K562 (cell line): ENCODE results near the gene DMBT1. TPM values are rescaled to one million over a fixed set of nuclear protein-coding genes. Genes with fewer than 3 reads are reported as not detected.

Experiments
- ATAC-seq: fragments of 200-7000 bp; cut with Tn5 transposase; 3 replicates; pipeline ENCODE4 v1.9.1; 2020; ENCODE audit warnings: moderate library complexity
- BruUV-seq: library from RNA; stranded (reverse); fragments of 400-500 nt; replicated peaks from 2 replicates; lab custom pipeline; 2021; lab: Mats Ljungman, UMichigan
- CTCF ChIA-PET: fragments of 300-600 bp; formaldehyde crosslinking; extraction: SDS; loops from one replicate; lab custom pipeline; 2021; ENCODE audit warnings: low intra/inter-chr PET ratio; lab: Yijun Ruan, JAX
- POLR2A ChIA-PET: fragments of 300-600, 350-650 bp; sonication (Branson Sonifier 250); formaldehyde crosslinking; extraction: SDS; loops from one replicate; lab custom pipeline; 2021; ENCODE audit warnings: antibody characterized with exemption, inconsistent platforms; lab: Yijun Ruan, JAX
- DNase-seq, 4 experiments: peaks; one replicate each; pipeline versions ENCODE4 v3.0.0 to v3.0.0-alpha.2; 2011 to 2018; ENCODE audit warnings: low spot score in 3 of 4, mixed read lengths in 3 of 4; ENCODE audit errors: extremely low read depth in 1 of 4
- FAIRE-seq: peaks from 2 replicates; lab custom pipeline; 2011; peaks lifted over from hg19 to GRCh38; lab: Jason Lieb, UNC
- H2AFZ ChIP-seq: 2 replicates; pipeline ENCODE4 v1.6.0; 2011; ENCODE audit warnings: low read depth, low read length, control low read depth, inconsistent platforms
- H3K27ac ChIP-seq: fragments of 200-600 bp; 3 replicates; pipeline ENCODE4 v1.8.0; 2011; ENCODE audit warnings: low read depth, mild to moderate bottlenecking, control low read depth, inconsistent platforms, low read length, moderate library complexity, mixed read lengths; ENCODE audit errors: extremely low read depth
- H3K27me3 ChIP-seq, 2 experiments: fragments of 300-600 bp in 1 of 2; 2 replicates in 1 of 2; 3 replicates in 1 of 2; pipeline versions ENCODE4 v1.6.0 to v1.8.0; 2011; ENCODE audit warnings: inconsistent platforms in 2 of 2, low read length in 2 of 2, mild to moderate bottlenecking in 1 of 2, mixed read lengths in 1 of 2, moderate library complexity in 1 of 2; ENCODE audit not compliant: control insufficient read depth in 2 of 2, insufficient read depth in 2 of 2
- H3K36me3 ChIP-seq: fragments of 300-600 bp; 3 replicates; pipeline ENCODE4 v1.8.0; 2011; ENCODE audit warnings: mild to moderate bottlenecking, low read length, inconsistent platforms; ENCODE audit not compliant: control insufficient read depth, insufficient read depth
- H3K4me1 ChIP-seq, 2 experiments: fragments of 200-600 bp in 1 of 2; replicated peaks in 1 of 2; 2 replicates in 1 of 2; 3 replicates in 1 of 2; pipeline versions ENCODE4 v1.5.1 to v1.8.0; 2011; ENCODE audit warnings: inconsistent platforms in 2 of 2, low read length in 2 of 2, mild to moderate bottlenecking in 1 of 2, mixed read lengths in 1 of 2, moderate library complexity in 1 of 2; ENCODE audit not compliant: control insufficient read depth in 2 of 2, insufficient read depth in 2 of 2
- H3K4me2 ChIP-seq: 2 replicates; pipeline ENCODE4 v1.6.1; 2011; ENCODE audit warnings: low read length, control low read depth, inconsistent platforms, mixed read lengths; ENCODE audit not compliant: insufficient read depth
- H3K4me3 ChIP-seq: fragments of 200-600 bp; sonication (generic), shearing (Covaris generic); 2 replicates; pipeline ENCODE4 v1.5.1; 2016; ENCODE audit warnings: control low read depth, inconsistent platforms
- H3K79me2 ChIP-seq: fragments of 200-600 bp; 3 replicates; pipeline ENCODE4 v1.8.0; 2011; ENCODE audit warnings: low read length, inconsistent platforms; ENCODE audit not compliant: control insufficient read depth, insufficient read depth
- H3K9ac ChIP-seq, 2 experiments: 2 replicates each; pipeline versions ENCODE4 v1.6.0 to v1.6.1; 2011; ENCODE audit warnings: low read depth in 2 of 2, low read length in 2 of 2, control low read depth in 1 of 2, inconsistent platforms in 1 of 2, mild to moderate bottlenecking in 1 of 2, mixed read lengths in 1 of 2; ENCODE audit not compliant: insufficient read depth in 1 of 2
- H3K9me1 ChIP-seq: one replicate; pipeline ENCODE4 v1.6.0; 2011; ENCODE audit warnings: inconsistent platforms, mild to moderate bottlenecking, low read length, moderate library complexity; ENCODE audit not compliant: control insufficient read depth, insufficient read depth
- H3K9me3 ChIP-seq: replicated peaks from 2 replicates; pipeline ENCODE4 v1.5.1; 2011; ENCODE audit warnings: low read depth, low read length, inconsistent platforms; ENCODE audit not compliant: control insufficient read depth, insufficient read depth
- H4K20me1 ChIP-seq: replicated peaks from 2 replicates; pipeline ENCODE4 v1.6.1; 2011; ENCODE audit warnings: low read length, inconsistent platforms, mixed read lengths; ENCODE audit not compliant: control insufficient read depth, insufficient read depth
- CHD1 ChIP-seq: fragments of 200-600 bp; sonication (generic); IDR thresholded peaks from one replicate; pipeline ENCODE4 v1.6.1; 2012; ENCODE audit warnings: mild to moderate bottlenecking, moderate library complexity, low read length, inconsistent platforms
- CREM ChIP-seq: IDR thresholded peaks from 2 replicates; pipeline ENCODE4 v1.6.1; 2014; ENCODE audit warnings: antibody characterized with exemption, low read depth
- CTBP1 ChIP-seq: fragments of 450-650 bp; IDR thresholded peaks from 2 replicates; pipeline ENCODE4 v1.6.1; 2016; ENCODE audit warnings: borderline replicate concordance
- GABPA ChIP-seq: fragments of 200-800 bp; sonication (Bioruptor generic); conservative IDR thresholded peaks from 2 replicates; pipeline ENCODE4 v1.6.1; 2016; ENCODE audit warnings: low read depth, missing genetic modification characterization, missing compliant biosample characterization
- KLF6 ChIP-seq: fragments of 250-450 bp; sonication (Bioruptor Pico); IDR thresholded peaks from 2 replicates; pipeline ENCODE4 v1.4.0; 2020; ENCODE audit warnings: mild to moderate bottlenecking, moderate library complexity, borderline replicate concordance
- NUFIP1 ChIP-seq: fragments of 450-650 bp; IDR thresholded peaks from 2 replicates; pipeline ENCODE4 v1.6.1; 2018; ENCODE audit not compliant: partially characterized antibody
- RAD21 ChIP-seq, 2 experiments: fragments of 250-450 bp in 1 of 2; fragments of 450-650 bp in 1 of 2; sonication (Bioruptor Pico) in 1 of 2; formaldehyde crosslinking in 1 of 2; IDR thresholded peaks in 1 of 2; conservative IDR thresholded peaks in 1 of 2; 2 replicates each; pipeline versions ENCODE4 v1.4.0 to v1.8.0; 2020 to 2022; ENCODE audit warnings: mild to moderate bottlenecking in 2 of 2, moderate library complexity in 1 of 2
- SNAPC5 ChIP-seq: fragments of 250-450 bp; sonication (Bioruptor Pico); IDR thresholded peaks from 2 replicates; pipeline ENCODE4 v1.8.0; 2021; ENCODE audit warnings: moderate library complexity, mild to moderate bottlenecking, inconsistent platforms
- TCFL5 ChIP-seq: fragments of 250-450 bp; sonication (Bioruptor Pico); conservative IDR thresholded peaks from 2 replicates; pipeline ENCODE4 v1.6.1; 2021; ENCODE audit warnings: mild to moderate bottlenecking, moderate library complexity, matching md5 sums
- TEAD2 ChIP-seq: fragments of 450-650 bp; IDR thresholded peaks from 2 replicates; pipeline ENCODE4 v1.6.1; 2016; ENCODE audit warnings: missing genetic modification characterization, control low read depth, missing compliant biosample characterization
- ZNF124 ChIP-seq: sonication (generic); formaldehyde crosslinking; IDR thresholded peaks from 2 replicates; pipeline ENCODE4 v1.8.1; 2022; ENCODE audit warnings: missing genetic modification reagents
- ZNF217 ChIP-seq: sonication (generic); formaldehyde crosslinking; IDR thresholded peaks from 2 replicates; pipeline ENCODE4 v1.8.0; 2022; ENCODE audit warnings: mild to moderate bottlenecking, missing genetic modification reagents
- ZNF280B ChIP-seq: fragments of 250-450 bp; sonication (Bioruptor Pico); IDR thresholded peaks from 2 replicates; pipeline ENCODE4 v1.5.1; 2021; ENCODE audit warnings: mild to moderate bottlenecking
- ZNF717 ChIP-seq: fragments of 250-450 bp; sonication (Bioruptor Pico); IDR thresholded peaks from 2 replicates; pipeline ENCODE4 v1.5.0; 2021
- ZNF79 ChIP-seq: fragments of 250-450 bp; sonication (Bioruptor Pico); IDR thresholded peaks from 2 replicates; pipeline ENCODE4 v1.4.0; 2020; ENCODE audit warnings: low read depth, mild to moderate bottlenecking, moderate library complexity
- WGBS: fragments of 100-300 bp; shearing (Covaris generic); methylation state at CpG from one replicate; pipeline ENCODE4 v1.1.6; 2016; ENCODE audit warnings: low coverage, mixed read lengths; ENCODE audit not compliant: insufficient coverage; ENCODE audit errors: missing lambda C conversion rate; 5-methylcytosine and 5-hydroxymethylcytosine counted together
- in situ Hi-C: fragments of 300-500 bp; cut with MboI; formaldehyde crosslinking; loops from 4 replicates; pipeline ENCODE4 v1.15.0; 2018; ENCODE audit warnings: inconsistent platforms, mixed read lengths
- intact Hi-C: fragments of 100-400 bp; cut with micrococcal nuclease; formaldehyde crosslinking; loops from 2 replicates; pipeline ENCODE4 v1.14.2; 2022
- polyA plus RNA-seq, 8 experiments: library from polyadenylated mRNA; depleted of rRNA in 4 of 8; stranded (reverse) in 5 of 8; unstranded in 3 of 8; fragments of >200 nt; fragmentation: Nextera tagmentation in 2 of 8; fragmentation: Illumina TruSeq in 1 of 8; extraction: Ambion mirVana in 2 of 8; extraction: Trizol in 1 of 8; gene quantifications; 2 replicates each; pipeline versions ENCODE4 v1.2.1 to v1.2.3, GENCODE V29; 2011 to 2014; ENCODE audit warnings: inconsistent platforms in 1 of 8, missing spikeins in 1 of 8
- total RNA-seq, 7 experiments: library from RNA; depleted of rRNA in 6 of 7; stranded (reverse); fragments of >200 nt in 6 of 7; fragmentation: Illumina TruSeq in 2 of 7; extraction: Trizol in 2 of 7; gene quantifications; 2 replicates each; pipeline versions ENCODE4 v1.2.1 to v1.2.3, GENCODE V29; 2011 to 2021; ENCODE audit warnings: low replicate concordance in 1 of 7

DMBT1 gene
- total and polyA plus RNA-seq, 9 of the 15 experiments (the other 6 are each of a cell fraction or from before 2014, with no cell fraction given), result 0.01 to 0.07 TPM; not detected in 7

- H3K9ac ChIP-seq, result no peak overlapping the region
- POLR2A ChIA-PET, result no interaction called here
- H3K4me3 ChIP-seq, result no peak overlapping the region
- CTCF ChIA-PET, result interaction anchor here (0.6 kb wide), 1 partner anchor 128 kb away, joined by 7 read pairs; no protein-coding TSS in a partner anchor
- 0% methylated on average over 6 of the region's 6 CpGs for WGBS
- no peak overlapping the region for H3K27ac ChIP-seq
- no peaks in the 10 kb centered on the region for H3K79me2 ChIP-seq
- intact Hi-C loops, result loop anchor here (10.0 kb wide), 1 partner anchor 216 kb away; no protein-coding TSS in a partner anchor
- BruUV-seq, result no TSS peak
- H2AFZ ChIP-seq, result no peak overlapping the region
- H3K9me1 ChIP-seq, result no peaks in the 10 kb centered on the region
- H3K27me3 ChIP-seq, result peaks cover 0 to 4% of the 10 kb centered on the region in 2 experiments; a peak in 1 of 5 replicates
- no peaks in the 10 kb centered on the region for H3K9me3 ChIP-seq
- no peaks in the 10 kb centered on the region for H3K4me1 ChIP-seq
- in situ Hi-C loops, result no loop called here
- ATAC-seq (no peak), DNase-seq (no peak)
- H4K20me1 ChIP-seq, result no peaks in the 10 kb centered on the region
- H3K4me2 ChIP-seq, result no peak overlapping the region
- no peak for TF ChIP-seq ZNF124 (CRISPR knock-in tag)
- TF ChIP-seq CTBP1, result no peak
- TF ChIP-seq ZNF280B (CRISPR knock-in tag), result no peak
- no peak for TF ChIP-seq NUFIP1
- no peak for TF ChIP-seq ZNF717 (CRISPR knock-in tag)
- TF ChIP-seq ZNF217, result no peak
- TF ChIP-seq ZNF79 (CRISPR knock-in tag), result no peak
- TF ChIP-seq CREM, result no peak
- TF ChIP-seq KLF6 (CRISPR knock-in tag), result no peak
- TF ChIP-seq CHD1, result no peak
- TF ChIP-seq TCFL5 (CRISPR knock-in tag), result no peak
- no peak for TF ChIP-seq SNAPC5
- no peak for TF ChIP-seq RAD21 (CRISPR knock-in tag; conservative IDR thresholded peaks at IDR 0.05 in 1 of 2, IDR thresholded peaks at IDR 0.05 in 1 of 2)
- no peak for TF ChIP-seq GABPA (tag)
- no peak for TF ChIP-seq TEAD2
- TF ChIP-seq, all 486 proteins: peak for 0
- no peak for FAIRE-seq
- H3K36me3 ChIP-seq, result no peaks in the 10 kb centered on the region
Observed at GRCh38 chr10:122561212-122561611, 658 bp downstream of the DMBT1 start.
